ENCODE measurements around the gene LYPLAL1. TPM values are rescaled to one million over a fixed set of nuclear protein-coding genes. Genes with fewer than 3 reads are reported as not detected.

LYPLAL1 gene
- total RNA-seq = 10 to 100 TPM; 25.3 to 27.9 TPM

- no peaks in the 10 kb centered on the region for H3K9me3 Mint-ChIP-seq (ENCODE audit: low read depth)
- intact Hi-C loops (cut with DNase I, micrococcal nuclease) = loop anchor here (1.0 to 10.0 kb wide), 8 partner anchors 15 to 1539 kb away; partner anchors contain the start of genes TGFB2 (in 2 of the 2), EPRS1 (in 1 of the 2), GPATCH2 (in 1 of the 2) and SPATA17 (in 1 of the 2)
- no peaks in the 10 kb centered on the region for H3K27me3 Mint-ChIP-seq
- ATAC-seq (peak; percentile 87), DNase-seq (peak; percentile 93)
- peaks cover 23% of the 10 kb centered on the region for H3K36me3 Mint-ChIP-seq (ENCODE audit: low read depth)
- H3K4me3 Mint-ChIP-seq = peak within 1 kb of the TSS; percentile 92
- peak within 1 kb of the TSS; percentile 99 for H3K27ac Mint-ChIP-seq
- ChIA-PET POLR2A (no interaction called here), CTCF (interaction anchor here (0.7 to 3.0 kb wide), 3 partner anchors 14 to 799 kb away, joined by 3 to 21 read pairs (median 10); no protein-coding TSS in a partner anchor)
- H3K4me1 Mint-ChIP-seq = peaks cover 49% of the 10 kb centered on the region
Measured at GRCh38 chr1:219173758-219174459, at the start of gene LYPLAL1. Gene LYPLAL1 (plus strand): TSS chr1:219173878. CDS start chr1:219173891, 13 bp downstream.

- DNase-seq = no peak
- no peak for ATAC-seq
- H3K27ac Mint-ChIP-seq = no peak overlapping the region
- H3K36me3 Mint-ChIP-seq (ENCODE audit: low read depth) = no peaks in the 10 kb centered on the region
- intact Hi-C loops (cut with DNase I, micrococcal nuclease) = no loop called here
- CTCF ChIA-PET = no interaction called here
- no peak overlapping the region for H3K4me3 Mint-ChIP-seq
- H3K4me1 Mint-ChIP-seq = no peaks in the 10 kb centered on the region
- peaks cover 7% of the 10 kb centered on the region for H3K27me3 Mint-ChIP-seq
- no peaks in the 10 kb centered on the region for H3K9me3 Mint-ChIP-seq (ENCODE audit: low read depth)
- POLR2A ChIA-PET = no interaction called here
Measured at GRCh38 chr1:219124163-219124562, 49.5 kb upstream of the LYPLAL1 start.

- Mint-ChIP-seq H3K36me3 (ENCODE audit: low read depth) (no peaks in the 10 kb centered on the region), H3K27me3 (peaks cover 9% of the 10 kb centered on the region), H3K27ac (no peak overlapping the region), H3K4me1 (no peaks in the 10 kb centered on the region), H3K9me3 (ENCODE audit: low read depth) (no peaks in the 10 kb centered on the region), H3K4me3 (no peak overlapping the region)
- intact Hi-C loops (cut with DNase I, micrococcal nuclease) = no loop called here
- DNase-seq = no peak
- no peak for ATAC-seq
- ChIA-PET POLR2A (no interaction called here), CTCF (no interaction called here)
Measured at GRCh38 chr1:219125342-219125741, 48.3 kb upstream of the LYPLAL1 start.

- intact Hi-C loops (cut with DNase I, micrococcal nuclease) = no loop called here
- ChIA-PET POLR2A (no interaction called here), CTCF (no interaction called here)
- ATAC-seq (no peak), DNase-seq (no peak)
- Mint-ChIP-seq H3K9me3 (ENCODE audit: low read depth) (no peaks in the 10 kb centered on the region), H3K27me3 (peaks cover 9% of the 10 kb centered on the region), H3K36me3 (ENCODE audit: low read depth) (no peaks in the 10 kb centered on the region), H3K4me1 (no peaks in the 10 kb centered on the region), H3K27ac (no peak overlapping the region), H3K4me3 (no peak overlapping the region)
Measured at GRCh38 chr1:219126377-219126776, 47.3 kb upstream of the LYPLAL1 start.

GRCh38 chr1:219128957-219129356 lies 44.7 kb upstream of the LYPLAL1 start:
- intact Hi-C loops (cut with DNase I, micrococcal nuclease) = no loop called here
- H3K4me3 Mint-ChIP-seq = no peak overlapping the region
- no peak overlapping the region for H3K27ac Mint-ChIP-seq

GRCh38 chr1:219130366-219130935 lies 43.2 kb upstream of the LYPLAL1 start:
- H3K27ac Mint-ChIP-seq = no peak overlapping the region
- ChIA-PET CTCF (interaction anchor here (0.8 kb wide), 1 partner anchor 81 kb away, joined by 3 read pairs; no protein-coding TSS in a partner anchor), POLR2A (no interaction called here)
- peaks cover 9% of the 10 kb centered on the region for H3K27me3 Mint-ChIP-seq
- H3K36me3 Mint-ChIP-seq (ENCODE audit: low read depth) = no peaks in the 10 kb centered on the region
- no peak overlapping the region for H3K4me3 Mint-ChIP-seq
- peaks cover 5% of the 10 kb centered on the region for H3K9me3 Mint-ChIP-seq (ENCODE audit: low read depth)
- DNase-seq (no peak), ATAC-seq (no peak)
- intact Hi-C loops (cut with DNase I, micrococcal nuclease) = no loop called here
- H3K4me1 Mint-ChIP-seq = no peaks in the 10 kb centered on the region

More at GRCh38 chr1:219128957-219129356, 44.7 kb upstream of the LYPLAL1 start:
- Mint-ChIP-seq H3K27me3 (peaks cover 9% of the 10 kb centered on the region), H3K9me3 (ENCODE audit: low read depth) (peaks cover 3% of the 10 kb centered on the region), H3K4me1 (no peaks in the 10 kb centered on the region), H3K36me3 (ENCODE audit: low read depth) (no peaks in the 10 kb centered on the region)
- ATAC-seq (no peak), DNase-seq (no peak)
- CTCF ChIA-PET = no interaction called here
- POLR2A ChIA-PET = no interaction called here

- Mint-ChIP-seq H3K9me3 (ENCODE audit: low read depth) (peaks cover 5% of the 10 kb centered on the region), H3K27ac (no peak overlapping the region), H3K4me1 (no peaks in the 10 kb centered on the region), H3K4me3 (no peak overlapping the region), H3K27me3 (peaks cover 4% of the 10 kb centered on the region), H3K36me3 (ENCODE audit: low read depth) (no peaks in the 10 kb centered on the region)
- POLR2A ChIA-PET = no interaction called here
- no peak for DNase-seq
- ATAC-seq = no peak
- CTCF ChIA-PET = no interaction called here
- intact Hi-C loops (cut with DNase I, micrococcal nuclease) = no loop called here
Measured at GRCh38 chr1:219132939-219133338, 40.7 kb upstream of the LYPLAL1 start.

- intact Hi-C loops (cut with DNase I, micrococcal nuclease) = no loop called here
- ATAC-seq (no peak), DNase-seq (no peak)
- H3K27me3 Mint-ChIP-seq = no peaks in the 10 kb centered on the region
- ChIA-PET POLR2A (no interaction called here), CTCF (interaction anchor here (0.8 kb wide), 1 partner anchor 85 kb away, joined by 3 read pairs; no protein-coding TSS in a partner anchor)
- no peaks in the 10 kb centered on the region for H3K36me3 Mint-ChIP-seq (ENCODE audit: low read depth)
- H3K27ac Mint-ChIP-seq = no peak overlapping the region
- peaks cover 2% of the 10 kb centered on the region for H3K9me3 Mint-ChIP-seq (ENCODE audit: low read depth)
- no peaks in the 10 kb centered on the region for H3K4me1 Mint-ChIP-seq
- no peak overlapping the region for H3K4me3 Mint-ChIP-seq
Measured at GRCh38 chr1:219138747-219139146, 34.9 kb upstream of the LYPLAL1 start.

- no peak for ATAC-seq
- ChIA-PET CTCF (no interaction called here), POLR2A (no interaction called here)
- H3K36me3 Mint-ChIP-seq (ENCODE audit: low read depth) = no peaks in the 10 kb centered on the region
- intact Hi-C loops (cut with DNase I, micrococcal nuclease) = no loop called here
- no peak overlapping the region for H3K4me3 Mint-ChIP-seq
- H3K27me3 Mint-ChIP-seq = no peaks in the 10 kb centered on the region
- no peaks in the 10 kb centered on the region for H3K4me1 Mint-ChIP-seq
- no peaks in the 10 kb centered on the region for H3K9me3 Mint-ChIP-seq (ENCODE audit: low read depth)
- no peak for DNase-seq
- no peak overlapping the region for H3K27ac Mint-ChIP-seq
Measured at GRCh38 chr1:219140303-219140877, 33.3 kb upstream of the LYPLAL1 start.

GRCh38 chr1:219143735-219144134 lies 29.9 kb upstream of the LYPLAL1 start:
- DNase-seq (no peak), ATAC-seq (no peak)
- Mint-ChIP-seq H3K9me3 (ENCODE audit: low read depth) (no peaks in the 10 kb centered on the region), H3K4me3 (no peak overlapping the region), H3K27me3 (peaks cover 2% of the 10 kb centered on the region), H3K27ac (no peak overlapping the region), H3K36me3 (ENCODE audit: low read depth) (no peaks in the 10 kb centered on the region), H3K4me1 (no peaks in the 10 kb centered on the region)
- ChIA-PET CTCF (no interaction called here), POLR2A (no interaction called here)
- intact Hi-C loops (cut with DNase I, micrococcal nuclease) = no loop called here

- no peaks in the 10 kb centered on the region for H3K9me3 Mint-ChIP-seq (ENCODE audit: low read depth)
- CTCF ChIA-PET = interaction anchor here (0.7 kb wide), 1 partner anchor 8 kb away, joined by 3 read pairs; no protein-coding TSS in a partner anchor
- no peak for DNase-seq
- no peaks in the 10 kb centered on the region for H3K4me1 Mint-ChIP-seq
- H3K27me3 Mint-ChIP-seq = peaks cover 2% of the 10 kb centered on the region
- POLR2A ChIA-PET = no interaction called here
- H3K4me3 Mint-ChIP-seq = no peak overlapping the region
- H3K36me3 Mint-ChIP-seq (ENCODE audit: low read depth) = no peaks in the 10 kb centered on the region
- intact Hi-C loops (cut with DNase I, micrococcal nuclease) = no loop called here
- ATAC-seq = no peak
- no peak overlapping the region for H3K27ac Mint-ChIP-seq
Measured at GRCh38 chr1:219144658-219145315, 28.9 kb upstream of the LYPLAL1 start.
